22Rv1 (cell line): ENCODE data around the gene NFYA.

Experiments used
- ZFX ChIP-seq: fragments of 450-650 bp; IDR thresholded peaks from 2 replicates; pipeline ENCODE4 v1.6.1; 2017; ENCODE audit warnings: antibody characterized with exemption, borderline replicate concordance
- TF ChIP-seq, protein P1 (sequence below): fragments of 450-650 bp; IDR thresholded peaks from 2 replicates; pipeline ENCODE4 v1.5.1; 2017; ENCODE audit warnings: mild to moderate bottlenecking

GRCh38 chr6:41147917-41148316 is 75.1 kb downstream of the NFYA start:
- TF ChIP-seq, protein P1, sequence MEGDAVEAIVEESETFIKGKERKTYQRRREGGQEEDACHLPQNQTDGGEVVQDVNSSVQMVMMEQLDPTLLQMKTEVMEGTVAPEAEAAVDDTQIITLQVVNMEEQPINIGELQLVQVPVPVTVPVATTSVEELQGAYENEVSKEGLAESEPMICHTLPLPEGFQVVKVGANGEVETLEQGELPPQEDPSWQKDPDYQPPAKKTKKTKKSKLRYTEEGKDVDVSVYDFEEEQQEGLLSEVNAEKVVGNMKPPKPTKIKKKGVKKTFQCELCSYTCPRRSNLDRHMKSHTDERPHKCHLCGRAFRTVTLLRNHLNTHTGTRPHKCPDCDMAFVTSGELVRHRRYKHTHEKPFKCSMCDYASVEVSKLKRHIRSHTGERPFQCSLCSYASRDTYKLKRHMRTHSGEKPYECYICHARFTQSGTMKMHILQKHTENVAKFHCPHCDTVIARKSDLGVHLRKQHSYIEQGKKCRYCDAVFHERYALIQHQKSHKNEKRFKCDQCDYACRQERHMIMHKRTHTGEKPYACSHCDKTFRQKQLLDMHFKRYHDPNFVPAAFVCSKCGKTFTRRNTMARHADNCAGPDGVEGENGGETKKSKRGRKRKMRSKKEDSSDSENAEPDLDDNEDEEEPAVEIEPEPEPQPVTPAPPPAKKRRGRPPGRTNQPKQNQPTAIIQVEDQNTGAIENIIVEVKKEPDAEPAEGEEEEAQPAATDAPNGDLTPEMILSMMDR, result no peak
- no peak for TF ChIP-seq ZFX
